OCI-LY3 (cell line): ENCODE data around the gene ZKSCAN3.
A peak's percentile ranks its signal among the peaks of the same experiment; 100 is the strongest.
"Not testable (repeated sequence)": the region's sequence is repeated elsewhere in the genome, so short reads cannot be mapped to it uniquely, and the experiment has no call there.

Experiments used
- H2AFZ ChIP-seq: fragments of 200-600, 300-600 bp; shearing (Covaris generic); 2 replicates; pipeline ENCODE4 v1.6.0; 2014; ENCODE audit warnings: antibody characterized with exemption, low read depth, low read length
- H3K27ac ChIP-seq: fragments of 200-600, 300-600 bp; sonication (generic); 2 replicates; pipeline ENCODE4 v1.5.1; 2014; ENCODE audit warnings: mild to moderate bottlenecking, low read length, moderate library complexity, mixed read lengths
- H3K27me3 ChIP-seq: fragments of 200-600, 300-600 bp; sonication (generic); 2 replicates; pipeline ENCODE4 v1.6.1; 2014; ENCODE audit warnings: low read depth, low read length, mixed read lengths
- H3K36me3 ChIP-seq: fragments of 200-600, 300-600 bp; sonication (generic); replicated peaks from 2 replicates; pipeline ENCODE3; 2014; ENCODE audit warnings: low read depth, low read length, mixed read lengths
- H3K4me1 ChIP-seq: fragments of 300-600, 200-600 bp; sonication (generic); 2 replicates; pipeline ENCODE4 v1.6.1; 2014; ENCODE audit warnings: low read length, mixed read lengths
- H3K4me2 ChIP-seq: fragments of 200-600, 300-600 bp; sonication (generic); 2 replicates; pipeline ENCODE4 v1.6.1; 2014; ENCODE audit warnings: low read length, mixed read lengths
- H3K4me3 ChIP-seq: fragments of 300-600, 200-600 bp; sonication (generic); 2 replicates; pipeline ENCODE4 v1.5.1; 2014; ENCODE audit warnings: antibody characterized with exemption, mild to moderate bottlenecking, low read length, moderate library complexity
- H3K79me2 ChIP-seq: fragments of 300-600, 200-600 bp; shearing (Covaris generic); 2 replicates; pipeline ENCODE4 v1.6.1; 2014; ENCODE audit warnings: mild to moderate bottlenecking, low read length, mixed read lengths
- H3K9ac ChIP-seq: fragments of 300-600, 200-600 bp; shearing (Covaris generic); 2 replicates; pipeline ENCODE4 v1.6.0; 2014; ENCODE audit warnings: mild to moderate bottlenecking, low read length, moderate library complexity
- H3K9me3 ChIP-seq: fragments of 200-600, 300-600 bp; shearing (Covaris generic); 2 replicates; pipeline ENCODE4 v1.6.1; 2014; ENCODE audit warnings: low read length, mixed read lengths; ENCODE audit not compliant: insufficient read depth
- H4K20me1 ChIP-seq: fragments of 200-600, 300-600 bp; sonication (generic); 2 replicates; pipeline ENCODE4 v1.6.1; 2016; ENCODE audit warnings: low read length, mixed read lengths; ENCODE audit not compliant: insufficient read depth
- CTCF ChIP-seq: fragments of 200-600, 300-600 bp; sonication (generic); IDR thresholded peaks from 2 replicates; pipeline ENCODE4 v1.5.1; 2014; ENCODE audit warnings: antibody characterized with exemption, low read length, low read depth
- EZH2phosphoT487 ChIP-seq: fragments of 200-600 bp; shearing (Covaris generic); IDR thresholded peaks from 2 replicates; pipeline ENCODE4 v1.6.1; 2018; ENCODE audit warnings: antibody characterized with exemption, mixed run types, low read depth

ZKSCAN3 gene

GRCh38 chr6:28360961-28361360 lies 11.2 kb downstream of the ZKSCAN3 start:
- TF ChIP-seq EZH2phosphoT487, result no peak
- TF ChIP-seq CTCF, result no peak
- Histone ChIP-seq H3K36me3 (peaks cover 14% of the 10 kb centered on the region), H3K79me2 (no peaks in the 10 kb centered on the region), H3K27ac (no peak overlapping the region), H3K4me2 (no peak overlapping the region), H3K9me3 (no peaks in the 10 kb centered on the region), H3K27me3 (no peaks in the 10 kb centered on the region), H3K4me1 (no peaks in the 10 kb centered on the region), H4K20me1 (no peaks in the 10 kb centered on the region), H2AFZ (no peak overlapping the region), H3K9ac (no peak overlapping the region), H3K4me3 (no peak overlapping the region)

- Histone ChIP-seq H3K36me3 (peaks cover 25% of the 10 kb centered on the region), H3K4me1 (peaks cover 11% of the 10 kb centered on the region)
- not testable (repeated sequence) for H3K9ac ChIP-seq
Observed at GRCh38 chr6:28365590-28365989, 15.8 kb downstream of the ZKSCAN3 start.

GRCh38 chr6:28368522-28368921 lies 18.8 kb downstream of the ZKSCAN3 start:
- Histone ChIP-seq H3K36me3 (peaks cover 25% of the 10 kb centered on the region), H3K9ac (peak overlapping the region; percentile 37; the same call in 1 of the 2 replicates), H3K4me2 (peak overlapping the region; percentile 71), H2AFZ (no peak overlapping the region), H3K4me1 (peaks cover 25% of the 10 kb centered on the region), H3K27me3 (no peaks in the 10 kb centered on the region), H3K4me3 (peak overlapping the region; percentile 53; the same call in 1 of the 2 replicates), H3K27ac (peak overlapping the region; percentile 97), H3K9me3 (no peaks in the 10 kb centered on the region; the same call in 1 of the 2 replicates), H3K79me2 (no peaks in the 10 kb centered on the region), H4K20me1 (no peaks in the 10 kb centered on the region)
- TF ChIP-seq EZH2phosphoT487 (no peak), CTCF (no peak)

More at GRCh38 chr6:28365590-28365989, 15.8 kb downstream of the ZKSCAN3 start:
- not testable (repeated sequence) for H3K9me3 ChIP-seq, H3K27ac ChIP-seq, H2AFZ ChIP-seq, H3K79me2 ChIP-seq, H3K27me3 ChIP-seq, H3K4me2 ChIP-seq, H3K4me3 ChIP-seq, H4K20me1 ChIP-seq

- Histone ChIP-seq H3K4me1 (peaks cover 25% of the 10 kb centered on the region), H3K4me2 (no peak overlapping the region), H3K9me3 (no peaks in the 10 kb centered on the region; the same call in 1 of the 2 replicates), H3K36me3 (peaks cover 21% of the 10 kb centered on the region), H3K79me2 (no peaks in the 10 kb centered on the region), H3K9ac (no peak overlapping the region), H3K27ac (no peak overlapping the region), H3K27me3 (no peaks in the 10 kb centered on the region), H2AFZ (no peak overlapping the region), H4K20me1 (no peaks in the 10 kb centered on the region), H3K4me3 (no peak overlapping the region)
- TF ChIP-seq CTCF (no peak), EZH2phosphoT487 (no peak)
Observed at GRCh38 chr6:28369463-28369862, 19.7 kb downstream of the ZKSCAN3 start.
